SK-N-SH (cell line): ENCODE measurements around the gene MC1R. TPM values are rescaled to one million over a fixed set of nuclear protein-coding genes. Genes with fewer than 3 reads are reported as not detected.

Experiments used
- CTCF ChIA-PET: fragments of 300-600, 350-600 bp; formaldehyde crosslinking; extraction: SDS; loops from one replicate; lab custom pipeline; 2021; lab: Yijun Ruan, JAX
- POLR2A ChIA-PET: fragments of 350-600 bp; sonication (Branson Sonifier 250); formaldehyde crosslinking; extraction: SDS; loops from one replicate; lab custom pipeline; 2020; ENCODE audit warnings: antibody characterized with exemption, inconsistent platforms; lab: Yijun Ruan, JAX
- DNase-seq: peaks from one replicate; pipeline ENCODE4 v3.0.0; 2012
- H2AFZ ChIP-seq: fragments of 200-600 bp; sonication (generic); 2 replicates; pipeline ENCODE4 v1.8.1; 2016; ENCODE audit warnings: antibody characterized with exemption, mild to moderate bottlenecking, low read depth
- H3F3A ChIP-seq: fragments of 200-600 bp; sonication (generic); replicated peaks from 2 replicates; pipeline ENCODE3; 2016; ENCODE audit warnings: antibody characterized with exemption, mild to moderate bottlenecking; ENCODE audit not compliant: insufficient read depth
- H3K27ac ChIP-seq, 2 experiments: fragments of 200-500 bp in 1 of 2; fragments of 200-600 bp in 1 of 2; sonication (Bioruptor generic) in 1 of 2; sonication (generic), shearing (Covaris generic) in 1 of 2; 2 replicates each; pipeline versions ENCODE4 v1.5.1 to v1.6.1; 2014 to 2016; ENCODE audit warnings: low read depth in 2 of 2, inconsistent platforms in 1 of 2, low read length in 1 of 2, mild to moderate bottlenecking in 1 of 2, mixed read lengths in 1 of 2
- H3K27me3 ChIP-seq: fragments of 200-600 bp; sonication (generic), shearing (Covaris generic); 2 replicates; pipeline ENCODE4 v1.6.1; 2016; ENCODE audit warnings: mixed run types; ENCODE audit not compliant: insufficient read depth
- H3K36me3 ChIP-seq, 2 experiments: fragments of 200-500 bp in 1 of 2; fragments of 200-600 bp in 1 of 2; sonication (Bioruptor generic) in 1 of 2; sonication (generic) in 1 of 2; replicated peaks in 1 of 2; 2 replicates each; pipeline versions ENCODE3 to v1.5.1; 2014 to 2016; ENCODE audit warnings: low read length in 1 of 2, mild to moderate bottlenecking in 1 of 2; ENCODE audit not compliant: insufficient read depth in 2 of 2, control insufficient read depth in 1 of 2
- H3K4me1 ChIP-seq, 2 experiments: fragments of 200-500 bp in 1 of 2; fragments of 200-600 bp in 1 of 2; sonication (Bioruptor generic) in 1 of 2; sonication (generic), shearing (Covaris generic) in 1 of 2; 2 replicates each; pipeline versions ENCODE4 v1.5.1 to v1.6.1; 2014 to 2016; ENCODE audit warnings: low read depth in 1 of 2, low read length in 1 of 2, mixed run types in 1 of 2; ENCODE audit not compliant: insufficient read depth in 2 of 2, control insufficient read depth in 1 of 2
- H3K4me2 ChIP-seq: fragments of 200-600 bp; sonication (generic), shearing (Covaris generic); 2 replicates; pipeline ENCODE4 v1.6.1; 2017; ENCODE audit warnings: mixed run types
- H3K4me3 ChIP-seq, 2 experiments: fragments of 200-500 bp in 1 of 2; fragments of 200-600 bp in 1 of 2; sonication (Bioruptor generic) in 1 of 2; sonication (generic), shearing (Covaris generic) in 1 of 2; 2 replicates each; pipeline versions ENCODE4 v1.5.1 to v1.8.1; 2014 to 2016; ENCODE audit warnings: low read depth in 2 of 2, inconsistent platforms in 1 of 2, low read length in 1 of 2, mild to moderate bottlenecking in 1 of 2, mixed read lengths in 1 of 2, moderate library complexity in 1 of 2
- H3K79me2 ChIP-seq: fragments of 200-600 bp; sonication (generic); 2 replicates; pipeline ENCODE4 v1.8.1; 2017; ENCODE audit warnings: mild to moderate bottlenecking; ENCODE audit not compliant: insufficient read depth
- H3K9ac ChIP-seq: fragments of 200-600 bp; sonication (generic); 2 replicates; pipeline ENCODE4 v1.6.1; 2017; ENCODE audit warnings: mixed run types
- H3K9me2 ChIP-seq: fragments of 200-600 bp; sonication (generic); 2 replicates; pipeline ENCODE4 v1.6.1; 2017; ENCODE audit warnings: mixed run types
- H3K9me3 ChIP-seq: fragments of 200-600 bp; sonication (generic); 2 replicates; pipeline ENCODE4 v1.6.1; 2017; ENCODE audit warnings: mixed run types, mild to moderate bottlenecking, moderate library complexity
- H4K20me1 ChIP-seq: fragments of 200-600 bp; sonication (generic); 2 replicates; pipeline ENCODE4 v1.6.1; 2017; ENCODE audit warnings: mild to moderate bottlenecking, mixed run types; ENCODE audit not compliant: insufficient read depth
- CHD2 ChIP-seq: fragments of 150-350 bp; IDR thresholded peaks from 2 replicates; pipeline ENCODE4 v1.6.1; 2018; ENCODE audit warnings: low read length; ENCODE audit not compliant: partially characterized antibody
- EP300 ChIP-seq, 2 experiments: IDR thresholded peaks; 2 replicates each; pipeline versions ENCODE4 v1.4.0 to v1.6.1; 2012; ENCODE audit warnings: borderline replicate concordance in 1 of 2, low read depth in 1 of 2, low read length in 1 of 2
- FOSL2 ChIP-seq: IDR thresholded peaks from 2 replicates; pipeline ENCODE4 v1.4.0; 2012; ENCODE audit warnings: low read depth, mild to moderate bottlenecking, moderate library complexity, borderline replicate concordance
- FOXM1 ChIP-seq: IDR thresholded peaks from 2 replicates; pipeline ENCODE4 v1.4.0; 2012; ENCODE audit warnings: low read depth, mild to moderate bottlenecking
- JUND ChIP-seq: IDR thresholded peaks from 2 replicates; pipeline ENCODE4 v1.4.0; 2012
- NRF1 ChIP-seq: IDR thresholded peaks from 2 replicates; pipeline ENCODE4 v1.6.1; 2012; ENCODE audit warnings: low read depth, mild to moderate bottlenecking, low read length
- RAD21 ChIP-seq: IDR thresholded peaks from 2 replicates; pipeline ENCODE4 v1.6.1; 2012; ENCODE audit warnings: mild to moderate bottlenecking, low read length
- RCOR1 ChIP-seq: fragments of 150-350 bp; IDR thresholded peaks from 2 replicates; pipeline ENCODE4 v1.6.1; 2017; ENCODE audit warnings: antibody characterized with exemption, low read length
- REST ChIP-seq: IDR thresholded peaks from 2 replicates; pipeline ENCODE4 v1.6.1; 2012; ENCODE audit warnings: mild to moderate bottlenecking, low read depth, low read length, moderate library complexity
- RXRA ChIP-seq: IDR thresholded peaks from 2 replicates; pipeline ENCODE4 v1.4.0; 2012; ENCODE audit warnings: low read depth, mild to moderate bottlenecking, borderline replicate concordance
- SMC3 ChIP-seq: IDR thresholded peaks from 2 replicates; pipeline ENCODE4 v1.6.1; 2012; ENCODE audit warnings: low read depth, low read length, improper control_type of control experiment
- TEAD4 ChIP-seq: IDR thresholded peaks from 2 replicates; pipeline ENCODE4 v1.4.0; 2012; ENCODE audit warnings: mild to moderate bottlenecking, borderline replicate concordance; ENCODE audit not compliant: insufficient read depth
- YY1 ChIP-seq: IDR thresholded peaks from 2 replicates; pipeline ENCODE4 v1.4.0; 2012; ENCODE audit warnings: low read depth, mild to moderate bottlenecking
- WGBS: methylation state at CpG from one replicate; pipeline ENCODE4 v1.1.6; 2017; ENCODE audit warnings: low lambda C conversion rate; 5-methylcytosine and 5-hydroxymethylcytosine counted together
- polyA plus RNA-seq, 3 experiments: library from polyadenylated mRNA; depleted of rRNA; stranded (reverse); fragments of >200 nt; gene quantifications; 2 replicates each; pipeline ENCODE4 v1.2.3, GENCODE V29; 2012
- TF ChIP-seq, protein P1 (sequence below): IDR thresholded peaks from 2 replicates; pipeline ENCODE4 v1.4.0; 2012; ENCODE audit warnings: low read depth
- TF ChIP-seq, protein P2 (sequence below): fragments of 150-350 bp; IDR thresholded peaks from 2 replicates; pipeline ENCODE4 v1.6.1; 2017; ENCODE audit warnings: antibody characterized with exemption, low read length, low read depth, borderline replicate concordance
- TF ChIP-seq, protein P3 (sequence below): IDR thresholded peaks from 2 replicates; pipeline ENCODE4 v1.4.0; 2012; ENCODE audit warnings: low read depth, borderline replicate concordance

MC1R gene
- polyA plus RNA-seq, 1 of the 3 experiments (the other 2 are of a cell fraction): 11.1 TPM

DNA sequence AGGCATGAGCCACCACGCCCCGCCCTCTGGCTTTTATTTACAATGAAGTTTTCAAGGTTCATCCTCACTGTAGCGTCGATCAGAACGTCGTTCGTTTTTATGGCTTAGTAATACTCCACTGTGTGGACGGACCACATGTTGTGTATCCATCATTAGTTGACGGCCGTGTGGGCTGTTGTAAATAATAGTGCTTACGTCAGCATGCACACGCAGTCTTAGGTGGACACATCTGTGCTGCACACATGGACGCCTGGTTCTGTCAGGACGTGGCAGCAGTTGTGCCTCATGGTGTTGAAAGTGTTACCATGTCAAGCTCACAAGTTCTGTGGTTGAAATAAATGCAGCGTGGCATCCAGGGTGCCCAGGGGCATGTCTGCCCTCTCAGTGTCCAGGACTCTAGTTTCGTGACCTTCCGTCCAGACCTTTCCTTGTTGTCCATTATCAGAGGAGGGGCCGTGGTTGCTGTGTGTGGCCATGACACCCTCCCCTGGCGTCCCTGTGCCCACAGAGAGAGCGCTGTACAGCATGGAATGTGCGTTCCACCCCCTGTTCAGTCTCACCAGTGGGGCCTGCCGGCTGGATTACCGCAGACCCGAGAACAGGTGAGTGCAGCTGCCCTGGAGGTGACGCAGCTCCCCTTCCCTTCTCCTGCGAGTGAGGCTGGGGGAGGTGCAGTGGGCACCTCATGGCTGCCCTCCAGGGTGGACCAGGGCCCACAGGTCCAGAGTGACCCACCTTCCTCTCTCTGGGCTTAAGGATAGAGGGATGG, 23.0 kb upstream of the MC1R start:
- peaks cover 36 to 70% of the 10 kb centered on the region in 2 experiments for H3K36me3 ChIP-seq
- TF ChIP-seq TEAD4 (no peak), RAD21 (no peak), RXRA (no peak), YY1 (no peak), SMC3 (no peak), FOSL2 (no peak)
- TF ChIP-seq, protein P1, sequence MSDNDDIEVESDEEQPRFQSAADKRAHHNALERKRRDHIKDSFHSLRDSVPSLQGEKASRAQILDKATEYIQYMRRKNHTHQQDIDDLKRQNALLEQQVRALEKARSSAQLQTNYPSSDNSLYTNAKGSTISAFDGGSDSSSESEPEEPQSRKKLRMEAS: no peak
- TF ChIP-seq, protein P2, sequence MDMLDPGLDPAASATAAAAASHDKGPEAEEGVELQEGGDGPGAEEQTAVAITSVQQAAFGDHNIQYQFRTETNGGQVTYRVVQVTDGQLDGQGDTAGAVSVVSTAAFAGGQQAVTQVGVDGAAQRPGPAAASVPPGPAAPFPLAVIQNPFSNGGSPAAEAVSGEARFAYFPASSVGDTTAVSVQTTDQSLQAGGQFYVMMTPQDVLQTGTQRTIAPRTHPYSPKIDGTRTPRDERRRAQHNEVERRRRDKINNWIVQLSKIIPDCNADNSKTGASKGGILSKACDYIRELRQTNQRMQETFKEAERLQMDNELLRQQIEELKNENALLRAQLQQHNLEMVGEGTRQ: no peak
- TF ChIP-seq, all 33 proteins: peak for 0
- H2AFZ ChIP-seq: no peak overlapping the region
- H3F3A ChIP-seq: no peaks in the 10 kb centered on the region
- H4K20me1 ChIP-seq: 0 out of 2 replicates have a peak, but pooled peaks cover 15% of the 10 kb centered on the region
- peaks cover 8% of the 10 kb centered on the region; the same call in 1 of the 2 replicates for H3K79me2 ChIP-seq
- H3K9ac ChIP-seq: no peak overlapping the region
- H3K4me2 ChIP-seq: no peak overlapping the region
- H3K27me3 ChIP-seq: no peaks in the 10 kb centered on the region
- no peak overlapping the region for H3K27ac ChIP-seq
- no peak overlapping the region for H3K4me3 ChIP-seq
- H3K9me2 ChIP-seq: no peaks in the 10 kb centered on the region
- H3K9me3 ChIP-seq: no peaks in the 10 kb centered on the region
- H3K4me1 ChIP-seq: no peaks in the 10 kb centered on the region
- POLR2A ChIA-PET: no interaction called here
- CTCF ChIA-PET: interaction anchor here (0.9 to 3.0 kb wide), 2 partner anchors 9 to 15 kb away, joined by 3 to 14 read pairs; no protein-coding TSS in a partner anchor
- 97% methylated on average over 23 of the region's 26 CpGs for WGBS
- no peak for DNase-seq

GRCh38 chr16:89897204-89897603, 21.5 kb upstream of the MC1R start:
- Histone ChIP-seq H3K9me2 (no peaks in the 10 kb centered on the region), H3K27ac (no peak overlapping the region), H3K4me3 (no peak overlapping the region), H3K27me3 (no peaks in the 10 kb centered on the region), H2AFZ (no peak overlapping the region), H3K9me3 (no peaks in the 10 kb centered on the region), H3K4me2 (no peak overlapping the region), H3K36me3 (peaks cover 36 to 64% of the 10 kb centered on the region in 2 experiments), H3K79me2 (no peaks in the 10 kb centered on the region), H3K4me1 (no peaks in the 10 kb centered on the region), H3F3A (no peaks in the 10 kb centered on the region), H3K9ac (no peak overlapping the region), H4K20me1 (0 out of 2 replicates have a peak, but pooled peaks cover 2% of the 10 kb centered on the region)
- ChIA-PET CTCF (no interaction called here), POLR2A (interaction anchor here (1.0 kb wide), 1 partner anchor 16 kb away, joined by 4 read pairs; no protein-coding TSS in a partner anchor)
- DNase-seq: no peak
- WGBS: 94% methylated on average over 10 of the region's 11 CpGs
- no peak for TF ChIP-seq JUND
- TF ChIP-seq RXRA: no peak
- TF ChIP-seq FOSL2: no peak
- no peak for TF ChIP-seq REST
- no peak for TF ChIP-seq EP300 (IDR thresholded peaks at IDR 0.05; ENCODE audit: borderline replicate concordance in 1 of 2, low read depth in 1 of 2, low read length in 1 of 2)
- no peak for TF ChIP-seq RCOR1
- TF ChIP-seq, protein P1: no peak
- TF ChIP-seq, protein P2: no peak
- TF ChIP-seq FOXM1: no peak
- TF ChIP-seq CHD2: no peak
- TF ChIP-seq NRF1: no peak
- TF ChIP-seq, protein P3, sequence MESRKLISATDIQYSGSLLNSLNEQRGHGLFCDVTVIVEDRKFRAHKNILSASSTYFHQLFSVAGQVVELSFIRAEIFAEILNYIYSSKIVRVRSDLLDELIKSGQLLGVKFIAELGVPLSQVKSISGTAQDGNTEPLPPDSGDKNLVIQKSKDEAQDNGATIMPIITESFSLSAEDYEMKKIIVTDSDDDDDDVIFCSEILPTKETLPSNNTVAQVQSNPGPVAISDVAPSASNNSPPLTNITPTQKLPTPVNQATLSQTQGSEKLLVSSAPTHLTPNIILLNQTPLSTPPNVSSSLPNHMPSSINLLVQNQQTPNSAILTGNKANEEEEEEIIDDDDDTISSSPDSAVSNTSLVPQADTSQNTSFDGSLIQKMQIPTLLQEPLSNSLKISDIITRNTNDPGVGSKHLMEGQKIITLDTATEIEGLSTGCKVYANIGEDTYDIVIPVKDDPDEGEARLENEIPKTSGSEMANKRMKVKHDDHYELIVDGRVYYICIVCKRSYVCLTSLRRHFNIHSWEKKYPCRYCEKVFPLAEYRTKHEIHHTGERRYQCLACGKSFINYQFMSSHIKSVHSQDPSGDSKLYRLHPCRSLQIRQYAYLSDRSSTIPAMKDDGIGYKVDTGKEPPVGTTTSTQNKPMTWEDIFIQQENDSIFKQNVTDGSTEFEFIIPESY: no peak
